Endothelial cell of umbilical vein (primary cell): ENCODE measurements around the gene TBX18. TPM values are rescaled to one million over a fixed set of nuclear protein-coding genes. Genes with fewer than 3 reads are reported as not detected.
A peak's percentile ranks its signal among the peaks of the same experiment; 100 is the strongest.

ENCODE experiments used
- BruUV-seq: library from RNA; stranded (reverse); fragments of 400-500 nt; replicated peaks from 2 replicates; lab custom pipeline; 2021; lab: Mats Ljungman, UMichigan
- CTCF ChIA-PET: fragments of 300-600, 350-600 bp; sonication (Branson Sonifier 250); formaldehyde crosslinking; loops from one replicate; lab custom pipeline; 2021; ENCODE audit warnings: antibody characterized with exemption, inconsistent platforms; lab: Charles Lee
- POLR2A ChIA-PET: fragments of 300-600, 350-600 bp; sonication (Branson Sonifier 250); formaldehyde crosslinking; loops from one replicate; lab custom pipeline; 2021; ENCODE audit warnings: antibody characterized with exemption, inconsistent platforms; lab: Charles Lee
- DNase-seq: peaks from one replicate; pipeline ENCODE4 v3.0.0-alpha.2; 2011; ENCODE audit warnings: low read depth, low spot score
- FAIRE-seq: peaks from 2 replicates; lab custom pipeline; 2011; peaks lifted over from hg19 to GRCh38; lab: Jason Lieb, UNC
- H2AFZ ChIP-seq: 2 replicates; pipeline ENCODE4 v1.6.0; 2012; ENCODE audit warnings: low read depth, low read length, control low read depth, inconsistent platforms
- H3K27ac ChIP-seq: 2 replicates; pipeline ENCODE4 v1.5.1; 2011; ENCODE audit warnings: low read depth, mild to moderate bottlenecking, control low read depth, low read length, moderate library complexity; ENCODE audit not compliant: insufficient read depth
- H3K27me3 ChIP-seq, 2 experiments: 2 replicates each; pipeline versions ENCODE4 v1.6.0 to v1.6.1; 2011; ENCODE audit warnings: low read length in 2 of 2, mixed read lengths in 1 of 2; ENCODE audit not compliant: control insufficient read depth in 2 of 2, insufficient read depth in 2 of 2
- H3K36me3 ChIP-seq, 2 experiments: 2 replicates in 1 of 2; 3 replicates in 1 of 2; pipeline ENCODE4 v1.5.1; 2011; ENCODE audit warnings: low read length in 2 of 2, mild to moderate bottlenecking in 1 of 2, moderate library complexity in 1 of 2; ENCODE audit not compliant: control insufficient read depth in 2 of 2, insufficient read depth in 2 of 2; ENCODE audit errors: extremely low read depth in 1 of 2
- H3K4me1 ChIP-seq: 3 replicates; pipeline ENCODE4 v1.5.1; 2011; ENCODE audit warnings: mild to moderate bottlenecking, low read length; ENCODE audit not compliant: control insufficient read depth, insufficient read depth; ENCODE audit errors: extremely low read depth
- H3K4me2 ChIP-seq: 2 replicates; pipeline ENCODE4 v1.6.1; 2011; ENCODE audit warnings: low read length, control low read depth, mixed read lengths; ENCODE audit not compliant: insufficient read depth
- H3K4me3 ChIP-seq, 3 experiments: fragments of 200-600 bp in 1 of 3; sonication (generic), shearing (Covaris generic) in 1 of 3; replicated peaks in 1 of 3; 2 replicates each; pipeline ENCODE4 v1.5.1; 2011 to 2016; ENCODE audit warnings: control low read depth in 3 of 3, low read length in 3 of 3, mild to moderate bottlenecking in 2 of 3, inconsistent platforms in 1 of 3, low read depth in 1 of 3, moderate library complexity in 1 of 3; ENCODE audit not compliant: insufficient read depth in 1 of 3
- H3K79me2 ChIP-seq: 2 replicates; pipeline ENCODE4 v1.6.0; 2012; ENCODE audit warnings: low read length, inconsistent platforms; ENCODE audit not compliant: control insufficient read depth, insufficient read depth
- H3K9ac ChIP-seq: replicated peaks from 2 replicates; pipeline ENCODE3; 2011; ENCODE audit warnings: low read length, control low read depth; ENCODE audit not compliant: insufficient read depth; ENCODE audit errors: extremely low read depth
- H3K9me1 ChIP-seq: replicated peaks from 3 replicates; pipeline ENCODE4 v1.6.0; 2011; ENCODE audit warnings: mild to moderate bottlenecking, low read length; ENCODE audit not compliant: control insufficient read depth, insufficient read depth; ENCODE audit errors: extremely low read depth
- H3K9me3 ChIP-seq: replicated peaks from 2 replicates; pipeline ENCODE4 v1.5.1; 2012; ENCODE audit warnings: low read length, inconsistent platforms; ENCODE audit not compliant: control insufficient read depth, insufficient read depth
- H4K20me1 ChIP-seq: replicated peaks from 2 replicates; pipeline ENCODE3; 2011; ENCODE audit warnings: mild to moderate bottlenecking, low read length; ENCODE audit not compliant: control insufficient read depth, insufficient read depth; ENCODE audit errors: extremely low read depth
- CTCF ChIP-seq, 2 donors: IDR thresholded peaks; 1 replicate in 1 of 2; 2 replicates in 1 of 2; pipeline ENCODE4 v1.5.1; 2011; ENCODE audit warnings: low read length in 2 of 2, mild to moderate bottlenecking in 2 of 2, moderate library complexity in 2 of 2, control low read depth in 1 of 2, inconsistent platforms in 1 of 2, low read depth in 1 of 2; ENCODE audit not compliant: insufficient read depth in 1 of 2; ENCODE audit errors: extremely low read depth in 1 of 2
- EZH2 ChIP-seq: IDR thresholded peaks from 2 replicates; pipeline ENCODE4 v1.6.1; 2012; ENCODE audit warnings: borderline replicate concordance, low read depth, mild to moderate bottlenecking, moderate library complexity, low read length, inconsistent platforms; ENCODE audit not compliant: severe bottlenecking
- FOS ChIP-seq: IDR thresholded peaks from 2 replicates; pipeline ENCODE4 v1.6.1; 2011; ENCODE audit warnings: mild to moderate bottlenecking, low read length, moderate library complexity, borderline replicate concordance; ENCODE audit not compliant: insufficient read depth
- GATA2 ChIP-seq: IDR thresholded peaks from 2 replicates; pipeline ENCODE4 v1.7.0; 2011; ENCODE audit warnings: low read depth, mild to moderate bottlenecking, moderate library complexity, mixed read lengths, low read length; ENCODE audit not compliant: insufficient read length, insufficient read depth
- JUN ChIP-seq: IDR thresholded peaks from 2 replicates; pipeline ENCODE4 v1.6.1; 2011; ENCODE audit warnings: borderline replicate concordance, low read depth; ENCODE audit not compliant: insufficient read length, insufficient read depth
- MAX ChIP-seq: IDR thresholded peaks from 2 replicates; pipeline ENCODE4 v1.6.1; 2011; ENCODE audit not compliant: insufficient read depth, insufficient read length
- MYC ChIP-seq: IDR thresholded peaks from one replicate; pipeline ENCODE4 v1.6.1; 2011; ENCODE audit warnings: mild to moderate bottlenecking, low read depth, low read length
- POLR2A ChIP-seq: IDR thresholded peaks from 2 replicates; pipeline ENCODE4 v1.6.1; 2012; ENCODE audit warnings: low read depth, mild to moderate bottlenecking, control low read depth, low read length
- POLR2AphosphoS5 ChIP-seq: IDR thresholded peaks from 2 replicates; pipeline ENCODE4 v1.6.1; 2012; ENCODE audit warnings: low read depth, mild to moderate bottlenecking, control low read depth, low read length, moderate library complexity; ENCODE audit not compliant: insufficient read depth
- dilution Hi-C: fragments of 300-500 bp; cut with MboI; formaldehyde crosslinking; loops from one replicate; pipeline ENCODE4 v1.15.0; 2019; ENCODE audit warnings: low sequenced_read_pairs; ENCODE audit not compliant: extremely low pct_ligation_motif_present
- intact Hi-C: fragments of 100-400 bp; cut with micrococcal nuclease; formaldehyde crosslinking; loops from one replicate; pipeline ENCODE4 v1.10.0; 2022
- polyA plus RNA-seq, 4 experiments: library from polyadenylated mRNA; depleted of rRNA in 3 of 4; stranded (reverse) in 3 of 4; unstranded in 1 of 4; fragments of >200 nt; gene quantifications; 2 replicates each; pipeline versions ENCODE4 v1.2.1 to v1.2.3, GENCODE V29; 2011 to 2012; ENCODE audit warnings: missing spikeins in 1 of 4
- total RNA-seq: library from RNA; stranded (reverse); gene quantifications from 2 replicates; pipeline ENCODE4 v1.2.3, GENCODE V29; 2021

TBX18 gene
- total and polyA plus RNA-seq, 2 donors (not counting 3 experiments of a cell fraction or from before 2014, with no cell fraction given) = 28.4 to 60.5 TPM

- peak; percentile 84 for FAIRE-seq
- Histone ChIP-seq H4K20me1 (no peaks in the 10 kb centered on the region), H3K4me2 (peak overlapping the region; percentile 79), H3K9me1 (no peaks in the 10 kb centered on the region), H3K27ac (peak overlapping the region; percentile 97), H3K9me3 (no peaks in the 10 kb centered on the region), H3K4me1 (peaks cover 36% of the 10 kb centered on the region), H3K36me3 (no peaks in the 10 kb centered on the region), H2AFZ (no peak overlapping the region), H3K9ac (peak overlapping the region; percentile 77), H3K4me3 (peak overlapping the region in 1 of 3 experiments; percentile 13), H3K79me2 (no peaks in the 10 kb centered on the region), H3K27me3 (no peaks in the 10 kb centered on the region)
- TSS peak; percentile 88 for BruUV-seq
- CTCF ChIA-PET = interaction anchor here (0.9 to 1.7 kb wide), 7 partner anchors 9 to 224 kb away, joined by 3 to 7 read pairs (median 4); no protein-coding TSS in a partner anchor
- DNase-seq = peak; percentile 96
- dilution Hi-C loops = no loop called here
- intact Hi-C loops = loop anchor here (1.0 to 5.0 kb wide), 7 partner anchors 8 to 160 kb away; partner anchors contain the start of gene TBX18
- POLR2A ChIA-PET = no interaction called here
- TF ChIP-seq GATA2 (peak; percentile 91), MAX (no peak), POLR2AphosphoS5 (peak; percentile 95), JUN (peak; percentile 97), MYC (no peak), POLR2A (peak; percentile 56), FOS (peak; percentile 90), CTCF (IDR thresholded peaks at IDR 0.05; ENCODE audit: extremely low read depth in 1 of 2, insufficient read depth in 1 of 2, low read depth in 1 of 2, low read length in 2 of 2) (no peak), EZH2 (no peak)
Measured at GRCh38 chr6:84652356-84653026, 111.9 kb downstream of the TBX18 start.
